B cell (primary cell): Measurements from ENCODE around the gene USH1C.

Experiments
- EZH2 ChIP-seq: IDR thresholded peaks from 2 replicates; pipeline ENCODE4 v1.6.1; 2012; ENCODE audit warnings: borderline replicate concordance, low read depth, mild to moderate bottlenecking, moderate library complexity, low read length; ENCODE audit not compliant: insufficient read depth, poor library complexity, severe bottlenecking
- TF ChIP-seq, protein P1 (sequence below): fragments of 200-600 bp; IDR thresholded peaks from one replicate; pipeline ENCODE4 v1.8.0; 2022; ENCODE audit warnings: antibody characterized with exemption, mild to moderate bottlenecking

DNA sequence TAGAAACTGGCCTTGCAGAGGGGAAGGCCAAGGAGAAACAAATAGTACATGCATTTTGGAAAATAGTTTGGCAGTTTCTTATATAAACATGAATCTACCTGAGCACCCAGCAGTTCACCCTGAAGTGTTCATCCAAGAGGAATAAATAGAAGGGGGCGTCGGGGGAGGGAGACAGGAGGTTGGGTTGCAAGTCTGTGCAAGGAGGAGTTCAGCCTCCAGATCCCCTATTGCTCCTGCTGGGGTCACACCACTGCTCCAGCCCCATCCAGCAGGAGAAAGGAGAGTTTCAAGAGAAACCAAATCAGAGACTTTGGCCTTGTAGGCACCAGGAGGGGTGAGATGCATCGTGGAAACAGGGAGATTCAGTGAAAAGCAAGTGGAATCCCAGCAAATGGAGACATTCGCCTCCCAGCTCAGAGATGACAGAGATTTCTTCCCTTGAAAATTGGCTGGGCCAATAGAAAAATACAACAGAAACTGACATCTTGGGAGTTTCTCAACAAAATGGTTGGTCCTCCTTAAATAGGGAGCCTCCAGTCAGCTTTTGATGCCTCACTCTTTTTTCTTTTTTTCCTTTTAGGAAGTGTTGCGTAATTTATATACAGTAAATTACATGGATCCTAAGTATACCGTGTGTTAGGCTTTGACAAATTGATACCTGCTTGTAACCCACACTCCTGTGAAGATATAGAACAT lies 37.0 kb upstream of the USH1C start:
- TF ChIP-seq, protein P1, sequence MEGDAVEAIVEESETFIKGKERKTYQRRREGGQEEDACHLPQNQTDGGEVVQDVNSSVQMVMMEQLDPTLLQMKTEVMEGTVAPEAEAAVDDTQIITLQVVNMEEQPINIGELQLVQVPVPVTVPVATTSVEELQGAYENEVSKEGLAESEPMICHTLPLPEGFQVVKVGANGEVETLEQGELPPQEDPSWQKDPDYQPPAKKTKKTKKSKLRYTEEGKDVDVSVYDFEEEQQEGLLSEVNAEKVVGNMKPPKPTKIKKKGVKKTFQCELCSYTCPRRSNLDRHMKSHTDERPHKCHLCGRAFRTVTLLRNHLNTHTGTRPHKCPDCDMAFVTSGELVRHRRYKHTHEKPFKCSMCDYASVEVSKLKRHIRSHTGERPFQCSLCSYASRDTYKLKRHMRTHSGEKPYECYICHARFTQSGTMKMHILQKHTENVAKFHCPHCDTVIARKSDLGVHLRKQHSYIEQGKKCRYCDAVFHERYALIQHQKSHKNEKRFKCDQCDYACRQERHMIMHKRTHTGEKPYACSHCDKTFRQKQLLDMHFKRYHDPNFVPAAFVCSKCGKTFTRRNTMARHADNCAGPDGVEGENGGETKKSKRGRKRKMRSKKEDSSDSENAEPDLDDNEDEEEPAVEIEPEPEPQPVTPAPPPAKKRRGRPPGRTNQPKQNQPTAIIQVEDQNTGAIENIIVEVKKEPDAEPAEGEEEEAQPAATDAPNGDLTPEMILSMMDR, result no peak
- TF ChIP-seq EZH2, result no peak
